Fibroblast of the aortic adventitia (primary cell): ENCODE measurements around the gene PCED1B. TPM values are rescaled to one million over a fixed set of nuclear protein-coding genes. Genes with fewer than 3 reads are reported as not detected.
"Not testable (repeated sequence)": the region's sequence is repeated elsewhere in the genome, so short reads cannot be mapped to it uniquely, and the experiment has no call there.

Source experiments
- DNase-seq: peaks from one replicate; pipeline ENCODE4 v3.0.0-alpha.2; 2010; ENCODE audit warnings: low read depth
- H3K4me3 ChIP-seq: 2 replicates; pipeline ENCODE4 v1.5.1; 2011; ENCODE audit warnings: low read depth, mild to moderate bottlenecking, control low read depth, low read length, moderate library complexity
- CTCF ChIP-seq: IDR thresholded peaks from 2 replicates; pipeline ENCODE4 v1.5.1; 2011; ENCODE audit warnings: mild to moderate bottlenecking, low read length, control low read depth, inconsistent platforms; ENCODE audit not compliant: insufficient read depth
- total RNA-seq: library from RNA; depleted of rRNA; stranded (reverse); fragments of >200 nt; gene quantifications from 2 replicates; pipeline ENCODE4 v1.2.3, GENCODE V29; 2012; ENCODE audit warnings: low replicate concordance

The PCED1B gene
- total RNA-seq, 1 donor: 0.27 TPM

GRCh38 chr12:47160316-47161244 lies 81.2 kb downstream of the PCED1B start:
- no peak overlapping the region for H3K4me3 ChIP-seq
- TF ChIP-seq CTCF: no peak
- peak; percentile 35 for DNase-seq

- no peak for TF ChIP-seq CTCF
- no peak for DNase-seq
- H3K4me3 ChIP-seq: no peak overlapping the region
These were observed 84.7 kb downstream of the PCED1B start for GRCh38 chr12:47164116-47164515.

DNA sequence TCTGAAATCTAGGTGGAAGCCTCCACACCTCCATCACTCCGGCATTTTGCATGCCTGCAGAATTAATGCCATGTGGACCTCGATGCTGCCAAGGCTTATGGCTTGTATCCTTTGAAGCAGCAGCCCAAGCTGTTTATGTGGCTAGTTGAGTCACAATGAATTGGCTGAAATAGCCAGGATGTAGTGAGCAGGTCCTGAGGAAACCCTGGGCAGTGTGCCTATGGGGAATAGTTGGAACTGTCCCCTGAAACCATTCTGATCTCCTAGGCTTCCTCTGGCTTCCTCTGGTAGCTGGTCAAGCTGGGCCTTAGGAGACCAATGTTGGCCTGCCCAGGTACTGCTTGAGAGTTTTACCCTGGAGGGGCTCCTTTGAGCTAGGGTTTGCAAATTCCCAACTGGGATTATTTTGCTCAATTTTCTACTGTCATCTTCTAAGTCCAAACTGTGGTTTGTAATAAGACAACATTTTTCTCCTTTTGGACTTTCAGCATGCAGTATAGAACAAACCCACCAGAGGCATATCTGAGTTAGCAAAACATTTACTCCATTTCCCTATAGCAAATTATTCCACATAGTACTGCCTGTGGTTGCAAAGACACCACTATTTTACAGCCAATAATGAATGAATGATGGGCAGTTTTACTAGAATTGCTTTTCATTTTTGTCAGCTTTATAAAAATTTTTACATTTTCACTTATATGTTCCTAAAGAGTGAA lies 85.5 kb downstream of the PCED1B start:
- DNase-seq: peak; percentile 93
- TF ChIP-seq CTCF: peak; percentile 42
- no peak overlapping the region for H3K4me3 ChIP-seq

DNA sequence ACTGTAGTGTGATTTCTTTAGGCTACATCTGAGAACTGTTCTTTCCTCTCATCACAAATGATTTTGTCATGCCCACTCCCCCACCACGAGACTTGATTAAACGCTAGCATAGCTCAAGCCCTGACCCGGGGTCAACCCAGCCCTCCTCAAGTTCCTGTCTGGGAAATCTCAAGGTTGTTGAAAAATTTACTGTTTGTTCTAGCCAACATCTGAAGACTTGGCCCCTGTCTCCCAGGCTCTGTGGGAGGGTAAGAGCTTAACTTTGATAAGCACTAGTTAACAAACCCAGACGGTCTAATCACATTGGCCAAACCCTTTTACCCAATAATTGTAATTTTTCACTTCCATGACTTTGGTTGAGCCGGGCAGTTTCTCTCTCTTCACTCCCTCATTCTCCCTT lies 86.5 kb downstream of the PCED1B start:
- peak; percentile 47 for DNase-seq
- TF ChIP-seq CTCF: no peak
- H3K4me3 ChIP-seq: no peak overlapping the region

DNA sequence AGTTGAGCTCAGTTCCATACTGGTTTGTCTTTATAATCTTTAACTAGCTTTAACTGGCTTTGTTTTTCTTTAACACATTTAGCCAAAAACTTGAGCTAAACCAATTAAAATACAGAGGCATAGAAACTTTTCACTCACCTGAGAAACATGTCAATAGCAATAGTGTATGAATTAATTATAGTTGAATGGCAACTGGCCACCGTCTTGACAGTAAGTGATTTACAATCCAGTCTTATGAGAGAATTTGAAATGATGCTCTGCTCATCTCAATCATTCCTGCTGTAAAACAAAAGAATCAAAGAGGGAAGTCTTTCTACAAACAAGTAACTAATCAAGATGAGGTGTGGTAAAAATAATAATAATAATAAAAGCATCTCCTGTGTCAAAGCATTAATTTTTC lies 86.9 kb downstream of the PCED1B start:
- DNase-seq: no peak
- no peak for TF ChIP-seq CTCF

DNA sequence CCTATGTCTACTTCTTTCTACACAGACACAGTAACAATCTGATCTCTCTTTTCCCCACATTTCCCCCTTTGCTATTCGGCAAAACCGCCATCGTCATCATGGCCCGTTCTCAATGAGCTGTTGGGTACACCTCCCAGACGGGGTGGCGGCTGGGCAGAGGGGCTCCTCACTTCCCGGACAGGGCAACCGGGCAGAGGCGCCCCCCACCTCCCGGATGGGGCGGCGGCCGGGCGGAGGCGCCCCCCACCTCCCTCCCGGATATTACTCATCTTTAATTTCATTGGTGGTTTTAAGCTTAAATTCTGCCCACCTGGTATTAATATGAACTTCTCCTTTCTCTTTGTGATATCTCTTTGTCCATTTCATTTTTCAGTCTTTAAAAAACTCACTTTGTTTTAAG lies 90.9 kb downstream of the PCED1B start:
- DNase-seq, H3K4me3 ChIP-seq: not testable (repeated sequence)

More for the DNA sequence above, 86.9 kb downstream of the PCED1B start:
- H3K4me3 ChIP-seq: no peak overlapping the region

GRCh38 chr12:47178014-47178413 lies 98.6 kb downstream of the PCED1B start:
- no peak for TF ChIP-seq CTCF
- H3K4me3 ChIP-seq: no peak overlapping the region
- DNase-seq: no peak

DNA sequence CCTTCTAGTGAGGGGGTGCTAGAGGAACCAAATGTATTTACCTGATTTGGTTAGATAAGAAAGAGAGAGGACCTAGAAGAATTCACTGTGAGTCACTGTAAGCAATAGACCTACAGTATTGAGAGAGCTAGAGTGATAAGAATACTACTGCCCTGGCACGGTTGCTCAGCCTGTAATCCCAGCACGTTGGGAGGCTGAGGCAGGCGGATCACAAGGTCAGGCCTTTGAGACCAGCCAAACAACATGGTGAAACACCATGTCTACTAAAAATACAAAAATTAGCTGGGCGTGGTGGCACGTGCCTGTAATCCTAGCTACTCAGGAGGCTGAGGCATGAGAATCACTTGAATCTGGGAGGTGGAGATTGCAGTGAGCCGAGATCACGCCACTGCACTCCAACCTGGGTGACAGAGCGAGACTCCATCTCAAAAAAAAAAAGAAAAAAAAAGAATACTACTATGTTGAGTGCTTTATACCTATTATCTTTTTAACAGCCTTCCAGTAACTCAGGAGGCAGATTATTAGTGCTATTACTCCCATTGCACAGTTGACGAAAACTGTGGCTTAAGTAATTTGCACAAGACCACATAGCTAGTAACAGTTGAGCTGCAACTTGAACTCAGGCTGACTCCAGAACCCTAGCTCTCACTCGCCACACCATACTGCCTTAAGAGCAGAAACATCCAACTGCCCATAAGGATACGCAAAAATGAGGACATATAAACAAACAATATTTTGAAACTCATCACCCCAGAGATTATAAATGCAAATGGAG lies 102.9 kb downstream of the PCED1B start:
- H3K4me3 ChIP-seq, DNase-seq: not testable (repeated sequence)
